GM19372 (cell line): ENCODE measurements around the gene ARHGAP36.

Experiments used
- ATAC-seq: cut with Tn5 transposase; IDR thresholded peaks from one replicate; pipeline ENCODE4 v1.9.1; 2021; ENCODE audit warnings: mild to moderate bottlenecking, low read depth, moderate library complexity; ENCODE audit not compliant: unreplicated experiment

The ARHGAP36 gene

DNA sequence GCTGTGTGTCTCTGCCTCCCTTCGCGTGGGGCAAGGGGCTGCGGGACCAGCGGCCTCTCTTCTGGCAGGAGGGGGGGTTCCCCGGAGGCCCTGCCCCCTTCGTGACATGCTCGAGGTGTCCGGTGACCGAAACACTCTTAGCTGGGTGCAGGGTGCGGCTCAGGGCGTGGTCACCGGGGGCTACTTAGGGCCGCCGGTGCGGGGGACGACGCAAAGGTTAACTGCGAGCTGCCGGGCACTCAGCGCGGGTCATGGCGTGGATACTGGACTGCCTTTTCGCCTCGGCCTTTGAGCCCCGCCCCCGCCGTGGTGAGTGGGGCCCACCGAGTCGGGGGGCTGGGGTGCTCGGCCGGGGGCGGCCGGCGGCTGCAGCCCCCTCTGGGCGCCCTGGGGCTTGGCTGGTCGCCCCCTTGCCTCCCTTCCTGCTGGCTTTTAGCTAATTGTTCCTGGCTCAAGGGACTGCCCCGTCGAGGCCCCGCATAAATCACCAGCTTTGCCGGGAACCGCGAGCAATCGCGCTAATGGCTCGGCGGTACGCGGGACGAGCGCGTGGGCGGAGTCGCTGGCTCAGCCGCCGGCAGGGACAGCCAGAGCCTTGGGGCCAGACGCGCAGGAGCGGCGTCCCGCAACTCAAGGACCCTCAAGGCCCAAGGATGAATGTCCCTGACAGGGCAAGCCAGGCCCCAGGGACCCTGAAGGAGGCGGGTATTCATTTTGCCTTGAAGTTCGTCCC lies at the start of gene ARHGAP36:
Gene ARHGAP36, plus strand, starts transcription at position 211 of the 733 bp plus-strand sequence. CDS start 23,320 bp downstream, outside the sequence.
- no peak for ATAC-seq

DNA sequence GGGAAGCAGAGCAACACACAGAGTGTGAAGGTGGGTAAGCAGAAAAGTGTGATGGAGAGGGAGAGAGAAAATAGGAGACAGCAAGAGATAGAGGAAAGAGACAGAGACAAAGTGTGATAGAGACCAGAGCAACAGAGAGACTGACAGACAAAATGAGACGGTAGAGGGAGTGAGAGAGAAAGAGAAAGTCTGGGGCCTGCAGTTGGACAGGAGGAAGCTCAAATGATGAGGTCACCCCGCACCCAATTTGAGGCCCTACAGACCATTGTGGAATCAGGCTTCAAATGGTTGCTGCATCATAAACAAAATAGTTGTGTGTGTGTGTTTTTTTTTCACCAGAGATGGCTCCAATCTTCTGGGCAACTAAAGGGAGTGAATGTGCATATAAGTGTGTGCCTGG lies 48.0 kb upstream of the ARHGAP36 start:
- no peak for ATAC-seq

DNA sequence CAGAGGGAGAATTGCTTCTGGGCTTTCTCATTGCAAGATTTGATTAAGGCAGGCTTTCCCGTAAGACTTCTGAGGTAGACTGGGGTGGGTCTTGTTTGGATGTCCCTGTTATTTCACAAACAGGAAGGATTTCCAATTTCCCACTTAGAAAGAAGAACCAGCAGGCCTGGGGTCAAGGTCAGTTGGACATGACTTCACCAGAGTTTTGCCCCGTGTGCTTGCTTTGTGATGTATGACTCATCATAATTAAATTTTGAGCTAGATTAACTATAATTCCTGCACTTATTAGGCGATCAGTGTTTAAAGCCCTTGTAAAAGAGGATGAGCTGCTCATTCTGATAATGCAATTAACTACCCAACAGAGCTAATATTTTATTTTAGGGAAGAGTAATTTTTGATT lies 32.8 kb upstream of the ARHGAP36 start:
- no peak for ATAC-seq

GRCh38 chrX:131032354-131033230 lies 25.6 kb upstream of the ARHGAP36 start:
- ATAC-seq, result no peak

GRCh38 chrX:131034063-131034462 lies 24.1 kb upstream of the ARHGAP36 start:
- no peak for ATAC-seq

- ATAC-seq, result no peak
Measured at GRCh38 chrX:131040781-131041180, 17.4 kb upstream of the ARHGAP36 start.

DNA sequence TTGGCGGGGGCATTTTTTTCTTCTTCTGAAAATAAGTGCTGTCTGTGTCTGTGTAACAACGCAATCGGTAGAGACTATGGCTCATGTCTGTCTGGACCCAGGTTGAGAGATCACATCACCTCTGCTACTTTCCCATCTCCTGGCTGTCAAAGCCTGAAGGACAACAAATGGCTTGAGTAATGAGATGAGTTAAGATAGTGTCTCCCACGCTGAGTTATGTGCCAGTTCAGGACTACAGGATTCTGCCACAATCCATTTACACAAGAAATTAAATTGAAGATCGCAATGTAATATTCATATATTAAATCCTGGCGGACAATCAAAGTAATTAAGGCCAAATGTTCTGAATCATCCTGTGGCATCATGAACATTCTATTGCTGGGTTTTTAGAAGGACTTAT lies 16.5 kb upstream of the ARHGAP36 start:
- no peak for ATAC-seq

GRCh38 chrX:131045726-131046125 lies 12.4 kb upstream of the ARHGAP36 start:
- ATAC-seq, result no peak

- no peak for ATAC-seq
Measured at GRCh38 chrX:131046596-131046995, 11.6 kb upstream of the ARHGAP36 start.

DNA sequence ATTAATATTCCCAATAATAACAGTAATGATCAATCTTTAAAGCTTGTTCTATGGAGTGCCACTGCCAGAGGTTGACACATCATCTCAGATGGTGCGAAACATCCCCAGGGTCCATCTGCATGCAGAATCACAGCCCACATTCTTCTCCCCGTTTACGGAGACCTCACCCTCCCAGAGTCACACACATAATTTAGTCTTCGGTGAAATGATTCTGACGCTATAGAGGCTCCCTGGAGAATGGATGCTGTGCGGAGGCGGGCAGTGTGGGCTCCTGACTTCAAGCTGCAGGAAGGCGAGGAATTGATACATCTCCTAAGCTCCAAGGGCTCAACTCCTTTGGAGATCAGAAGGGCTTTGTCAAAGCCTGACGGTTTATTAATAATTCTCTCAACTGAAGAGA lies 11.0 kb upstream of the ARHGAP36 start:
- ATAC-seq, result no peak

- no peak for ATAC-seq
Measured at GRCh38 chrX:131053076-131053475, 5.1 kb upstream of the ARHGAP36 start.

DNA sequence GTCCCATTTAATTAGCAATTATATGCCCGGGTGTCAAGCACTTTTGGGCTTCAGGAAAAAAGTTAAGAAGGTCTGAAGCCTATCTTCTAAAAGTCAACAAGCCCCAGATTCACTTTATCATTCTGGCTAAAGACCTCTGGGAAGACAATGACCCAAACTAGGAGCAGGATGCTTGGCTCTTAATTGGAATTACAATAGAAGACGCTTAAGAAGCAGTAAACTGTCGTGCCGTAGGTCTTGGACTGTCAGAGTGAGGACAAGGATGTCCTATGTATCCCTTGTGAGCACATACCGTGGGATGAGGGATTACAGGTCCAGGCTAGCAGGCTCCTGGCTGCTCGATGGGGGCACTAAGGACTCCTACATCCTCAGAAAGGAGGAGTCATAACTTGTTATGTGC lies 3.2 kb upstream of the ARHGAP36 start:
- no peak for ATAC-seq

- ATAC-seq, result no peak
Measured at GRCh38 chrX:131057706-131058105, 440 bp upstream of the ARHGAP36 start.

DNA sequence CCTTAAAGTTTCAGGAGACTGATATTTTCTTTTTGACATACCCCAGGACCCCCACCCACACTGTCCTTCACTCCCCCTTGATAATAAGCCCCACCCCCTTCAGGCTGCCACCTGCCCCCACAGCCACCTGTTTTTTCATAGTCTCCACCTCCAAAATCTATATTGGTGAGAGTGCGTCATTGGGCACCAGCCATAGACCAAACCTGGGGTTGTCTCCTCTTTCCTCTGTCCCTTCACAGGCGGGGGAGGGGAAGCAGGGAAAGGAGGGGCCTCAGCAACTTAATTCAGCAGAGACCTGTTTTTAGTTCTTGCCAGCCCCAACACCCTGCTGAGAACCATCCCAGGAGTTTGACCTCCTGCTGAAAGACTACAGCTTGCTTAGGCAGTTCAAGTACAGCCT lies 1.1 kb downstream of the ARHGAP36 start:
- ATAC-seq, result no peak

- ATAC-seq, result no peak
Measured at GRCh38 chrX:131060147-131060546, 2.0 kb downstream of the ARHGAP36 start.

GRCh38 chrX:131061306-131061705 lies 3.2 kb downstream of the ARHGAP36 start:
- no peak for ATAC-seq

DNA sequence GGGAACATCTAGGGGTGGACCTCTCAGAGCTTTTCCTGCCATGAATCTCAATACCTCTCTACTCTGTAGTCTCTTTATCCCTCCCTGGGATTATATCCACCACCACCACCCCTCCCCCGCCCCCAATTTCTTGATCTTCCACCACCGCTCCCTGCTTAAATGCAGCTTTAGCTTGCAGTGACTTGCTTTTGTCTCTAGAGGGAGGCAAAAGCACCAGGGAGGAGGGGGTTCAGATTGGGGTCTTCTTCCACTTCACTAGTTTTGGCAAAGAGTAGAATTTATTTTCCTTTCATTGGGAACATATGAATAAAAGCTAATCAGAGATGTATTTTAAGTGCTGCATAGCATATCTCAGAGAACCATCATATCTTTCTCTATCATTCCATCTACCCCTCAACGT lies 5.5 kb downstream of the ARHGAP36 start:
- no peak for ATAC-seq

GRCh38 chrX:131066237-131066636 lies 8.1 kb downstream of the ARHGAP36 start:
- no peak for ATAC-seq

GRCh38 chrX:131067216-131067615 lies 9.1 kb downstream of the ARHGAP36 start:
- no peak for ATAC-seq

DNA sequence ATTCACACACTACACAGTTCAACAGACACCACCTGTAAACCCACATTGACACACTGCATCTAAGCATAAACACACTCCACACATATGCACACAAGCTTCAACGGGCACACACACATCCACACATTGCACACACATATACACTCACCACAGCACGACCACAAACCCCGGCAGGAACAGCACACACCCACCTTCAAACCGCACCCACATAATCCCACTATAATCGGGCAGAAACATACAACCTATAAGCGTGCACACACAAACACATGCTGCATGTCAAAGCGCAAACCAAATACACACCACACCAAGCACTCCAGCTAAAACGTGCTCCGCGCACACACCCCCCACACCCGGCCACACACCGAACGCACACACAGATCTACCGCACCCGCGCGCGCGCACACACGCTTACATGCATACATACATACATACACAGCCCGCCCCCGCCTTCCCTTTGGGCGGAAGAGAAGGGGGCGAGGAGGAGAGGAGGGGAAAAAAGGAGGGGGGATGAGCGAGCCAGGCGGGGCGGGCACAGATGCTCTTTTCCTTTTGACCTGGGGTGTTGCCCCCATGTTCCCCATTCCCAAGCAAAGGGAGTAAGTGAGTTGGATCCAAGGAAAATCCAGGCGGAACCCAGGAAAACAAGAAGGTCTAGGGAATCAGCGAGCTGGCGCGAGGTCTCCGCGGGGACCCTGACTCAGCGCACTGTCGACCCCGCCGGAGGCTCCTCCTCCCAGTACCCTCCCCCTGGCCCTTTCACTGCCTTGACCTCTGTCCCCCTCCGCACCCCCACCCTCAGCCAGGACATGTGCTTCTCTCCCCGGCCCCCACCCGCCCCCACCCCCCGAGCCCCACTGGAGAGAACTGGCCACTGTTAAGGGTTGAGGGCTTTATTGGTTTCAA lies 9.9 kb downstream of the ARHGAP36 start:
- no peak for ATAC-seq
